Amygdala (tissue), 56 donors: ENCODE measurements around the gene RSPH10B2.
"Not testable (repeated sequence)": the region's sequence is repeated elsewhere in the genome, so short reads cannot be mapped to it uniquely, and the experiment has no call there.

Experiments
- DNase-seq, 56 donors: peaks; one replicate each; lab custom pipeline; 2025; lab: John Stamatoyannopoulos, UW

Gene RSPH10B2

GRCh38 chr7:6835521-6835920 is 81.6 kb downstream of the RSPH10B2 start:
- DNase-seq, result not testable (repeated sequence)

GRCh38 chr7:6837081-6837480 is 83.2 kb downstream of the RSPH10B2 start:
- not testable (repeated sequence) for DNase-seq

- DNase-seq, result not testable (repeated sequence)
Measured at GRCh38 chr7:6842278-6842921, 88.5 kb downstream of the RSPH10B2 start.

GRCh38 chr7:6843092-6843491 is 89.2 kb downstream of the RSPH10B2 start:
- not testable (repeated sequence) for DNase-seq

- DNase-seq, result not testable (repeated sequence)
Measured at GRCh38 chr7:6843654-6844053, 89.8 kb downstream of the RSPH10B2 start.

- not testable (repeated sequence) for DNase-seq
Measured at GRCh38 chr7:6845971-6846449, 92.1 kb downstream of the RSPH10B2 start.

- DNase-seq, result not testable (repeated sequence)
Measured at GRCh38 chr7:6847751-6848150, 93.8 kb downstream of the RSPH10B2 start.
